Astrocyte of the hippocampus (primary cell): ENCODE measurements around the gene MORN3.
"Not testable (repeated sequence)": the region's sequence is repeated elsewhere in the genome, so short reads cannot be mapped to it uniquely, and the experiment has no call there.

Source experiments
- DNase-seq: peaks from one replicate; pipeline ENCODE4 v3.0.0; 2011; ENCODE audit warnings: low read depth, low spot score

Gene MORN3

GRCh38 chr12:121669521-121669900 is at the start of gene MORN3:
Gene MORN3, minus strand, starts transcription at chr12:121669654. Its CDS starts 171 bp downstream, at chr12:121669483.
- DNase-seq: no peak

GRCh38 chr12:121718653-121719239 is 49.3 kb upstream of the MORN3 start:
- DNase-seq: no peak

- peak; percentile 48 for DNase-seq
Measured at GRCh38 chr12:121717041-121717699, 47.7 kb upstream of the MORN3 start.

GRCh38 chr12:121715862-121716435 is 46.5 kb upstream of the MORN3 start:
- no peak for DNase-seq

- DNase-seq: not testable (repeated sequence)
Measured at GRCh38 chr12:121715055-121715454, 45.6 kb upstream of the MORN3 start.

GRCh38 chr12:121713793-121714192 is 44.3 kb upstream of the MORN3 start:
- DNase-seq: no peak

- no peak for DNase-seq
Measured at GRCh38 chr12:121713257-121713777, 43.9 kb upstream of the MORN3 start.

GRCh38 chr12:121712461-121713256 is 43.2 kb upstream of the MORN3 start, which contains the start of gene TMEM120B:
Gene TMEM120B, plus strand, starts transcription at chr12:121712752. Its CDS starts 144 bp downstream, at chr12:121712896.
- peak; percentile 93 for DNase-seq

GRCh38 chr12:121712190-121712460 is 42.7 kb upstream of the MORN3 start:
- no peak for DNase-seq

GRCh38 chr12:121711361-121712189 is 42.1 kb upstream of the MORN3 start:
- DNase-seq: no peak

GRCh38 chr12:121709478-121709961 is 40.1 kb upstream of the MORN3 start:
- DNase-seq: peak; percentile 62

- not testable (repeated sequence) for DNase-seq
Measured at GRCh38 chr12:121709064-121709424, 39.6 kb upstream of the MORN3 start.

- DNase-seq: no peak
Measured at GRCh38 chr12:121708313-121709063, 39.0 kb upstream of the MORN3 start.

- DNase-seq: no peak
Measured at GRCh38 chr12:121705514-121705913, 36.1 kb upstream of the MORN3 start.

GRCh38 chr12:121702944-121703343 is 33.5 kb upstream of the MORN3 start:
- DNase-seq: no peak

GRCh38 chr12:121701667-121702277 is 32.3 kb upstream of the MORN3 start:
- no peak for DNase-seq

- DNase-seq: not testable (repeated sequence)
Measured at GRCh38 chr12:121697861-121698260, 28.4 kb upstream of the MORN3 start.

- DNase-seq: peak; percentile 62
Measured at GRCh38 chr12:121697093-121697698, 27.7 kb upstream of the MORN3 start.

GRCh38 chr12:121693155-121693687 is 23.8 kb upstream of the MORN3 start:
- DNase-seq: no peak
